Measurements from ENCODE around the gene FAAP20.

- no peak for TF ChIP-seq CTCF (IDR thresholded peaks at IDR 0.05; ENCODE audit: poor library complexity)
- TF ChIP-seq EZH2phosphoT487 (IDR thresholded peaks at IDR 0.05; ENCODE audit: low read depth, severe bottlenecking, unreplicated experiment) = no peak
Observed at GRCh38 chr1:2205191-2205952, 10.8 kb upstream of the FAAP20 start.

All from hepatocyte (in vitro differentiated cells).